ENCODE results near the gene HLA-F.

DNA sequence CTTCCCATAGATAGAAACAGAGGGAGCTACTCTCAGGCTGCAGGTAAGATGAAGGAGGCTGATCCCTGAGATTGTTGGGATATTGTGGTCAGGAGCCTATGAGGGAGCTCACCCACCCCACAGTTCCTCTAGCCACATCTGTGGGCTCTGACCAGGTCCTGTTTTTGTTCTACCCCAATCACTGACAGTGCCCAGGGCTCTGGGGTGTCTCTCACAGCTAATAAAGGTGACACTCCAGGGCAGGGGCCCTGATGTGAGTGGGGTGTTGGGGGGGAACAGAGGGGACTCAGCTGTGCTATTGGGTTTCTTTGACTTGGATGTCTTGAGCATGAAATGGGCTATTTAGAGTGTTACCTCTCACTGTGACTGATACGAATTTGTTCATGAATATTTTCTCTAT is 2.8 kb downstream of the HLA-F start:
- TF ChIP-seq, protein P1, sequence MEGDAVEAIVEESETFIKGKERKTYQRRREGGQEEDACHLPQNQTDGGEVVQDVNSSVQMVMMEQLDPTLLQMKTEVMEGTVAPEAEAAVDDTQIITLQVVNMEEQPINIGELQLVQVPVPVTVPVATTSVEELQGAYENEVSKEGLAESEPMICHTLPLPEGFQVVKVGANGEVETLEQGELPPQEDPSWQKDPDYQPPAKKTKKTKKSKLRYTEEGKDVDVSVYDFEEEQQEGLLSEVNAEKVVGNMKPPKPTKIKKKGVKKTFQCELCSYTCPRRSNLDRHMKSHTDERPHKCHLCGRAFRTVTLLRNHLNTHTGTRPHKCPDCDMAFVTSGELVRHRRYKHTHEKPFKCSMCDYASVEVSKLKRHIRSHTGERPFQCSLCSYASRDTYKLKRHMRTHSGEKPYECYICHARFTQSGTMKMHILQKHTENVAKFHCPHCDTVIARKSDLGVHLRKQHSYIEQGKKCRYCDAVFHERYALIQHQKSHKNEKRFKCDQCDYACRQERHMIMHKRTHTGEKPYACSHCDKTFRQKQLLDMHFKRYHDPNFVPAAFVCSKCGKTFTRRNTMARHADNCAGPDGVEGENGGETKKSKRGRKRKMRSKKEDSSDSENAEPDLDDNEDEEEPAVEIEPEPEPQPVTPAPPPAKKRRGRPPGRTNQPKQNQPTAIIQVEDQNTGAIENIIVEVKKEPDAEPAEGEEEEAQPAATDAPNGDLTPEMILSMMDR (IDR thresholded peaks at IDR 0.05; ENCODE audit: borderline replicate concordance, extremely low read depth, low read length, poor library complexity, severe bottlenecking): no peak
- TF ChIP-seq EZH2 (IDR thresholded peaks at IDR 0.05; ENCODE audit: borderline replicate concordance, low read depth, low read length, severe bottlenecking): no peak

All from DND-41 (cell line).